PC-3 (cell line): Measurements from ENCODE around the gene NR1I3. TPM values are rescaled to one million over a fixed set of nuclear protein-coding genes. Genes with fewer than 3 reads are reported as not detected.

Source experiments
- ATAC-seq: fragments of 200-7000 bp; cut with Tn5 transposase; 2 replicates; pipeline ENCODE4 v1.9.1; 2020; ENCODE audit warnings: mild to moderate bottlenecking, moderate library complexity
- BruUV-seq: library from RNA; stranded (reverse); fragments of 400-500 nt; replicated peaks from 2 replicates; lab custom pipeline; 2021; lab: Mats Ljungman, UMichigan
- CTCF ChIA-PET: fragments of 300-600 bp; sonication (Branson Sonifier 250); formaldehyde crosslinking; loops from one replicate; lab custom pipeline; 2022; ENCODE audit warnings: antibody characterized with exemption; lab: Charles Lee
- POLR2A ChIA-PET: fragments of 300-600 bp; sonication (Branson Sonifier 250); formaldehyde crosslinking; loops from one replicate; lab custom pipeline; 2022; ENCODE audit warnings: antibody characterized with exemption; ENCODE audit not compliant: unreplicated experiment; lab: Charles Lee
- DNase-seq: peaks from one replicate; pipeline ENCODE4 v3.0.0-alpha.2; 2015
- H2AFZ ChIP-seq: fragments of 300-600 bp; sonication (generic); 2 replicates; pipeline ENCODE4 v1.6.0; 2016; ENCODE audit warnings: antibody characterized with exemption, low read length
- H3F3A ChIP-seq: fragments of 300-600 bp; sonication (generic); one replicate; pipeline ENCODE4 v1.6.0; 2017; ENCODE audit warnings: antibody characterized with exemption, low read length, control low read depth, mild to moderate bottlenecking; ENCODE audit not compliant: unreplicated experiment
- H3K27ac ChIP-seq: fragments of 300-600 bp; sonication (generic); 2 replicates; pipeline ENCODE4 v1.5.1; 2016; ENCODE audit warnings: mild to moderate bottlenecking, low read length
- H3K27me3 ChIP-seq: fragments of 300-600 bp; sonication (generic); 2 replicates; pipeline ENCODE4 v1.6.1; 2016; ENCODE audit warnings: low read length, mixed read lengths
- H3K36me3 ChIP-seq: fragments of 300-600 bp; sonication (generic); 2 replicates; pipeline ENCODE4 v1.6.1; 2016; ENCODE audit warnings: low read depth, mixed run types, low read length, mixed read lengths
- H3K4me1 ChIP-seq: fragments of 300-600 bp; sonication (generic); 2 replicates; pipeline ENCODE4 v1.5.1; 2016; ENCODE audit warnings: low read length; ENCODE audit not compliant: insufficient read depth
- H3K4me2 ChIP-seq: fragments of 300-600 bp; sonication (generic); 2 replicates; pipeline ENCODE4 v1.6.0; 2016; ENCODE audit warnings: low read length
- H3K4me3 ChIP-seq: fragments of 300-600 bp; sonication (generic); 2 replicates; pipeline ENCODE4 v1.5.1; 2016; ENCODE audit warnings: mild to moderate bottlenecking, low read length, mixed read lengths
- H3K79me2 ChIP-seq: fragments of 300-600 bp; sonication (generic); 2 replicates; pipeline ENCODE4 v1.6.1; 2017; ENCODE audit warnings: low read length, mixed read lengths
- H3K9ac ChIP-seq: fragments of 300-600 bp; sonication (generic); 2 replicates; pipeline ENCODE4 v1.6.0; 2016; ENCODE audit warnings: mild to moderate bottlenecking, low read length
- H3K9me2 ChIP-seq: fragments of 300-600 bp; sonication (generic); replicated peaks from 2 replicates; pipeline ENCODE4 v1.6.1; 2016; ENCODE audit warnings: mixed run types, low read length, mixed read lengths
- H3K9me3 ChIP-seq: fragments of 300-600 bp; sonication (generic); 2 replicates; pipeline ENCODE4 v1.6.1; 2016; ENCODE audit warnings: low read length, mixed read lengths
- H4K20me1 ChIP-seq: fragments of 300-600 bp; sonication (generic); 2 replicates; pipeline ENCODE4 v1.6.1; 2016; ENCODE audit warnings: low read length, mixed read lengths
- CTCF ChIP-seq: fragments of 300-600 bp; sonication (generic); conservative IDR thresholded peaks from 2 replicates; pipeline ENCODE4 v1.5.1; 2017; ENCODE audit warnings: antibody characterized with exemption, low read depth, mild to moderate bottlenecking, low read length
- EZH2 ChIP-seq: fragments of 300-600 bp; sonication (generic); IDR thresholded peaks from one replicate; pipeline ENCODE4 v1.6.1; 2017; ENCODE audit warnings: antibody characterized with exemption, mild to moderate bottlenecking, low read length; ENCODE audit not compliant: unreplicated experiment
- EZH2phosphoT487 ChIP-seq: fragments of 300-600 bp; sonication (generic); IDR thresholded peaks from 2 replicates; pipeline ENCODE4 v1.6.1; 2018; ENCODE audit warnings: mild to moderate bottlenecking, antibody characterized with exemption, low read length, borderline replicate concordance
- intact Hi-C: fragments of 100-400 bp; cut with micrococcal nuclease; formaldehyde crosslinking; loops from 2 replicates; pipeline ENCODE4 v1.9.0; 2023
- total RNA-seq: library from RNA; depleted of rRNA; stranded (reverse); fragments of >200 nt; gene quantifications from 2 replicates; pipeline ENCODE4 v1.2.3, GENCODE V29; 2014

The NR1I3 gene
- total RNA-seq, 1 experiment from 2014 or later: not detected

- peaks cover 26% of the 10 kb centered on the region for H3K4me1 ChIP-seq
- H3K4me2 ChIP-seq: no peak overlapping the region
- peaks cover 23% of the 10 kb centered on the region for H3K79me2 ChIP-seq
- no peaks in the 10 kb centered on the region for H3F3A ChIP-seq
- no peak overlapping the region for H2AFZ ChIP-seq
- no peaks in the 10 kb centered on the region for H3K9me2 ChIP-seq
- H3K9ac ChIP-seq: no peak overlapping the region
- no peak for DNase-seq
- POLR2A ChIA-PET: interaction anchor here (0.7 kb wide), 1 partner anchor 10 kb away, joined by 4 read pairs; no protein-coding TSS in a partner anchor
- H3K27me3 ChIP-seq: no peaks in the 10 kb centered on the region
- ATAC-seq: no peak
- BruUV-seq: no TSS peak
- no peaks in the 10 kb centered on the region for H3K9me3 ChIP-seq
- no peak overlapping the region for H3K27ac ChIP-seq
- H3K4me3 ChIP-seq: no peak overlapping the region
- no peak for TF ChIP-seq EZH2phosphoT487
- peaks cover 8% of the 10 kb centered on the region; the same call in 1 of the 2 replicates for H3K36me3 ChIP-seq
- intact Hi-C loops: no loop called here
- CTCF ChIA-PET: no interaction called here
- no peaks in the 10 kb centered on the region for H4K20me1 ChIP-seq
These were observed 38.4 kb downstream of the NR1I3 start for GRCh38 chr1:161199506-161200139.

GRCh38 chr1:161198897-161199431 is 39.0 kb downstream of the NR1I3 start, which contains the start of gene ADAMTS4:
Gene ADAMTS4 (minus strand): TSS chr1:161199054. CDS start chr1:161198627, 427 bp downstream.
- no TSS peak for BruUV-seq
- H4K20me1 ChIP-seq: no peaks in the 10 kb centered on the region
- CTCF ChIA-PET: interaction anchor here (0.6 kb wide), 1 partner anchor 176 kb away, joined by 4 read pairs; no protein-coding TSS in a partner anchor
- H3K4me3 ChIP-seq: no peak within 1 kb of the TSS
- no peak within 1 kb of the TSS for H3K4me2 ChIP-seq
- no peak within 1 kb of the TSS for H3K9ac ChIP-seq
- POLR2A ChIA-PET: interaction anchor here (0.7 kb wide), 1 partner anchor 10 kb away, joined by 4 read pairs; no protein-coding TSS in a partner anchor
- DNase-seq (no peak), ATAC-seq (no peak)
- peak within 1 kb of the TSS; percentile 15; the same call in 1 of the 2 replicates for H2AFZ ChIP-seq
- intact Hi-C loops: no loop called here
- H3F3A ChIP-seq: no peaks in the 10 kb centered on the region
- no peak within 1 kb of the TSS for H3K27ac ChIP-seq
- H3K79me2 ChIP-seq: peaks cover 17% of the 10 kb centered on the region
- 0 out of 2 replicates have a peak, but pooled peaks cover 2% of the 10 kb centered on the region for H3K36me3 ChIP-seq
- peaks cover 26% of the 10 kb centered on the region for H3K4me1 ChIP-seq
- TF ChIP-seq EZH2: no peak
- no peak for TF ChIP-seq EZH2phosphoT487
- no peak for TF ChIP-seq CTCF
- H3K9me3 ChIP-seq: no peaks in the 10 kb centered on the region
- H3K27me3 ChIP-seq: no peaks in the 10 kb centered on the region
- H3K9me2 ChIP-seq: no peaks in the 10 kb centered on the region

GRCh38 chr1:161198194-161198896 is 39.7 kb downstream of the NR1I3 start:
- BruUV-seq: no TSS peak
- Histone ChIP-seq H3F3A (no peaks in the 10 kb centered on the region), H3K4me2 (no peak overlapping the region), H3K79me2 (peaks cover 11% of the 10 kb centered on the region), H3K9ac (no peak overlapping the region), H4K20me1 (no peaks in the 10 kb centered on the region), H3K4me3 (no peak overlapping the region), H2AFZ (peak overlapping the region; percentile 15; the same call in 1 of the 2 replicates), H3K4me1 (peaks cover 24% of the 10 kb centered on the region), H3K36me3 (no peaks in the 10 kb centered on the region), H3K9me2 (no peaks in the 10 kb centered on the region), H3K27me3 (no peaks in the 10 kb centered on the region), H3K9me3 (no peaks in the 10 kb centered on the region), H3K27ac (no peak overlapping the region)
- TF ChIP-seq EZH2phosphoT487: no peak
- no peak for TF ChIP-seq CTCF
- TF ChIP-seq EZH2: no peak
- DNase-seq (peak; percentile 44), ATAC-seq (no peak)
- ChIA-PET POLR2A (no interaction called here), CTCF (interaction anchor here (0.6 kb wide), 1 partner anchor 176 kb away, joined by 4 read pairs; no protein-coding TSS in a partner anchor)
- intact Hi-C loops: no loop called here
